DOHH2 (cell line): ENCODE results near the gene PEPD.

Experiments
- H3F3A ChIP-seq: fragments of 200-600 bp; sonication (generic), shearing (Covaris generic); 2 replicates; pipeline ENCODE4 v1.6.0; 2016; ENCODE audit warnings: antibody characterized with exemption, mild to moderate bottlenecking; ENCODE audit not compliant: control insufficient read depth, insufficient read depth
- H3K27ac ChIP-seq: fragments of 200-600 bp; sonication (generic); 2 replicates; pipeline ENCODE4 v1.5.1; 2014; ENCODE audit warnings: low read depth, mild to moderate bottlenecking, low read length, moderate library complexity
- H3K27me3 ChIP-seq: fragments of 200-600 bp; sonication (generic); 2 replicates; pipeline ENCODE4 v1.6.1; 2014; ENCODE audit warnings: mild to moderate bottlenecking, low read length, mixed read lengths; ENCODE audit not compliant: control insufficient read depth
- H3K36me3 ChIP-seq: fragments of 200-600 bp; sonication (generic); 2 replicates; pipeline ENCODE4 v1.6.1; 2014; ENCODE audit warnings: mild to moderate bottlenecking, low read length, moderate library complexity, mixed read lengths; ENCODE audit not compliant: control insufficient read depth
- H3K4me1 ChIP-seq: fragments of 200-600 bp; sonication (generic); 2 replicates; pipeline ENCODE4 v1.6.1; 2014; ENCODE audit warnings: mild to moderate bottlenecking, low read length, mixed read lengths; ENCODE audit not compliant: control insufficient read depth
- H3K4me2 ChIP-seq: fragments of 200-600 bp; sonication (generic); 2 replicates; pipeline ENCODE4 v1.6.0; 2014; ENCODE audit warnings: mild to moderate bottlenecking, low read length, moderate library complexity
- H3K4me3 ChIP-seq: fragments of 200-600 bp; sonication (generic); 2 replicates; pipeline ENCODE4 v1.5.1; 2014; ENCODE audit warnings: mild to moderate bottlenecking, low read length, mixed read lengths
- H3K79me2 ChIP-seq: fragments of 200-600 bp; sonication (generic); 2 replicates; pipeline ENCODE4 v1.6.1; 2014; ENCODE audit warnings: mild to moderate bottlenecking, low read length, mixed read lengths; ENCODE audit not compliant: control insufficient read depth
- H3K9me2 ChIP-seq: fragments of 200-600 bp; sonication (generic); replicated peaks from 2 replicates; pipeline ENCODE4 v1.6.1; 2014; ENCODE audit warnings: mild to moderate bottlenecking, low read length, mixed read lengths; ENCODE audit not compliant: control insufficient read depth
- H3K9me3 ChIP-seq: fragments of 200-600 bp; sonication (generic); 2 replicates; pipeline ENCODE4 v1.6.1; 2014; ENCODE audit warnings: antibody characterized with exemption, low read length, mixed read lengths; ENCODE audit not compliant: control insufficient read depth, insufficient read depth
- H4K20me1 ChIP-seq: fragments of 200-600 bp; sonication (generic); 2 replicates; pipeline ENCODE4 v1.6.0; 2014; ENCODE audit warnings: low read depth, mild to moderate bottlenecking, antibody characterized with exemption, low read length, moderate library complexity; ENCODE audit not compliant: control insufficient read depth, insufficient read depth
- EZH2phosphoT487 ChIP-seq: fragments of 200-600 bp; sonication (generic); IDR thresholded peaks from 2 replicates; pipeline ENCODE4 v1.6.1; 2017; ENCODE audit warnings: borderline replicate concordance, mild to moderate bottlenecking, antibody characterized with exemption, low read length, moderate library complexity, mixed read lengths
- TF ChIP-seq, protein P1 (sequence below): fragments of 200-600 bp; sonication (generic); IDR thresholded peaks from one replicate; pipeline ENCODE4 v1.5.1; 2014; ENCODE audit warnings: antibody characterized with exemption, mild to moderate bottlenecking, low read depth, low read length; ENCODE audit not compliant: poor library complexity, severe bottlenecking

Gene PEPD

DNA sequence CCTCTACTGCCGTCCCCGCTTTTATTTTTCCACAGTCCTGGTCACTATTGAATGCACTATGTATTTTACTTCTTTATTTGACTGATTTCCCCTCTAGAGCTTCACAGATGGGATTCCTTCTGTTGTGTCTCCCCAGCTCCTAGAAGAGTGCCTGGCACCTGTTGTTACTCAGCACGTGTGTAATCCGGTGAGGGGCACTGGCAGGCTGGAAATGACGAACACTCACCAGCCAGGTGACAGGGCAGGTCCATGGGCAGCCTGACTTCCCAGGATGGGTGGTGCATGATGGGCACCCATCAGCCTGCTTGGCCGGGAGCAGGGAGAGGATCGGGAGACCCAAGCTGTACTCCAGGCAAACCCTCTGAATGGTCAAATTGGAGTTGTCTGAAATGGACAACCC is 80.9 kb downstream of the PEPD start:
- Histone ChIP-seq H3K27me3 (no peaks in the 10 kb centered on the region), H3K9me2 (no peaks in the 10 kb centered on the region), H3K27ac (no peak overlapping the region), H3K4me3 (no peak overlapping the region), H3K4me2 (no peak overlapping the region), H3K9me3 (no peaks in the 10 kb centered on the region), H3K4me1 (no peaks in the 10 kb centered on the region), H3K79me2 (no peaks in the 10 kb centered on the region), H3K36me3 (no peaks in the 10 kb centered on the region), H3F3A (no peaks in the 10 kb centered on the region), H4K20me1 (0 out of 2 replicates have a peak, but pooled peaks cover 3% of the 10 kb centered on the region)
- TF ChIP-seq, protein P1, sequence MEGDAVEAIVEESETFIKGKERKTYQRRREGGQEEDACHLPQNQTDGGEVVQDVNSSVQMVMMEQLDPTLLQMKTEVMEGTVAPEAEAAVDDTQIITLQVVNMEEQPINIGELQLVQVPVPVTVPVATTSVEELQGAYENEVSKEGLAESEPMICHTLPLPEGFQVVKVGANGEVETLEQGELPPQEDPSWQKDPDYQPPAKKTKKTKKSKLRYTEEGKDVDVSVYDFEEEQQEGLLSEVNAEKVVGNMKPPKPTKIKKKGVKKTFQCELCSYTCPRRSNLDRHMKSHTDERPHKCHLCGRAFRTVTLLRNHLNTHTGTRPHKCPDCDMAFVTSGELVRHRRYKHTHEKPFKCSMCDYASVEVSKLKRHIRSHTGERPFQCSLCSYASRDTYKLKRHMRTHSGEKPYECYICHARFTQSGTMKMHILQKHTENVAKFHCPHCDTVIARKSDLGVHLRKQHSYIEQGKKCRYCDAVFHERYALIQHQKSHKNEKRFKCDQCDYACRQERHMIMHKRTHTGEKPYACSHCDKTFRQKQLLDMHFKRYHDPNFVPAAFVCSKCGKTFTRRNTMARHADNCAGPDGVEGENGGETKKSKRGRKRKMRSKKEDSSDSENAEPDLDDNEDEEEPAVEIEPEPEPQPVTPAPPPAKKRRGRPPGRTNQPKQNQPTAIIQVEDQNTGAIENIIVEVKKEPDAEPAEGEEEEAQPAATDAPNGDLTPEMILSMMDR: no peak
- no peak for TF ChIP-seq EZH2phosphoT487

DNA sequence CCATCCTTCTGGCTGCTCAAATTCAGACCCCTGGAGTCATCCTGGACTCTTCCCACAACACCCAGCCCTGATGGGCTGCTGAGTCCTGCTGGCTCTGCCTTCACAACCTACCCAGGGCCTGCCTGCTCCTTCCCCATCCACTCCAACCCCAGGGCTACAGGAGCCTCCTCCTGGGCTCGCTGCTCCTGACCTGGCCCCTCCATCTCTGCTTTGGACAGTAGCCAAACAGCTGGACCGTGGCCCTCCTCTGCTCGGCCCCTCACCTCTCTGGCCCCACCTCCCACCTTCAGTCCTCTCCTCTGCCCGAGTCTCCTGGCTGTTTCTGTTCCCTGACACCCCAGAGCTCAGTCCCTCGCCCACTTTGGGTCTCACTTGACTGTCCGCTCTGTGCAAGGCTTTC is 81.3 kb downstream of the PEPD start:
- Histone ChIP-seq H3K27me3 (no peaks in the 10 kb centered on the region), H3K9me2 (no peaks in the 10 kb centered on the region), H3F3A (no peaks in the 10 kb centered on the region), H3K9me3 (no peaks in the 10 kb centered on the region), H3K4me2 (no peak overlapping the region), H4K20me1 (0 out of 2 replicates have a peak, but pooled peaks cover 3% of the 10 kb centered on the region), H3K4me1 (no peaks in the 10 kb centered on the region), H3K36me3 (no peaks in the 10 kb centered on the region), H3K4me3 (no peak overlapping the region), H3K79me2 (no peaks in the 10 kb centered on the region), H3K27ac (no peak overlapping the region)
- TF ChIP-seq, protein P1: no peak
- no peak for TF ChIP-seq EZH2phosphoT487

DNA sequence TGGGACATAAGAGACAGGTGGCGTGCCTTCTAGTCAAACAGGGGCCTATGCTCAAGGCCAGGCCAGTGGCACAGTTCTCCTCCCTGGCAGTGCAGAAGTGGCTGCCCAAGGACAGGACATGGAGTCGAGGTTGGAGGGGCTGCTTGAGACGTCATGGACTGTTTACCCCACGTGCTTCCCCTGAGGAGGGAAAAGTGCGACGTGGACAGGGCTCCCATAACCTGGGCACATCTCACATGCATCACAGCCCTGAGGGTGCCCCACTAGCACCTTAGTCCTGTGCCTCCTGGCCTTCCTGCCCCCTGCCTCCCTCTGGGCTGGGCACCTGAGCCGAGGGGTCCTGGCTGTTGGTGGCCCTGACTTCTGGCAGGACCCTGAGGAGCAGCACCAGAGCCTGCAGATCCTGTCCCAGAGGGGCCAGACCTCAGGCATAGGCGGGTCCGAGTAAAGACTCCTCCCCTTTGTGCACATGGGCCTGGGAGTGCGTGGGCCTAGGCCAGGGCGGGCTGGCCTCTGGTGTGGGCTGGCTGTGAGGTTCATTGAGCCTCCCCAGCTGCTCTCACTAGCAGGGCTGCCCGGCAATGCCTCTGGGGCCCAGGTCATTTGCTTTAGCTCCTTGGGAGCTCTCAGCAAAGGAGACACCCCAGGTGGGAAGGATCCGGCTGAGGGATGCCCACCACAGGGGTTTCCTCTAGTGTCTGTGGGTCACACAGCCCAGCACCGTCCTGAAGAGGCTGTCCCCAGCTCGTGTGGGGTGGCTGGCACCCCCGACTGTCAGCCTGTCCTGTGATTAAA is 82.4 kb downstream of the PEPD start:
- Histone ChIP-seq H3K27me3 (no peaks in the 10 kb centered on the region), H4K20me1 (0 out of 2 replicates have a peak, but pooled peaks cover 3% of the 10 kb centered on the region), H3K4me3 (no peak overlapping the region), H3F3A (no peaks in the 10 kb centered on the region), H3K9me2 (no peaks in the 10 kb centered on the region), H3K36me3 (no peaks in the 10 kb centered on the region), H3K4me1 (no peaks in the 10 kb centered on the region), H3K79me2 (no peaks in the 10 kb centered on the region), H3K27ac (no peak overlapping the region), H3K4me2 (no peak overlapping the region), H3K9me3 (no peaks in the 10 kb centered on the region)
- TF ChIP-seq EZH2phosphoT487: no peak
- TF ChIP-seq, protein P1: no peak
